Thyroid gland (tissue), 4 donors: Measurements from ENCODE around the gene DTD1.

Experiments used
- CTCF ChIP-seq, 6 experiments: fragments of 200-600 bp in 3 of 6; fragments of 450-650 bp in 3 of 6; sonication (generic) in 3 of 6; IDR thresholded peaks; one replicate each; pipeline ENCODE4 v1.5.1; 2016 to 2019; ENCODE audit warnings: antibody characterized with exemption in 6 of 6, mild to moderate bottlenecking in 2 of 6, inconsistent platforms in 1 of 6, moderate library complexity in 1 of 6
- POLR2A ChIP-seq, 2 donors: fragments of 450-650 bp; IDR thresholded peaks; one replicate each; pipeline ENCODE4 v1.6.1; 2017; ENCODE audit warnings: antibody characterized with exemption in 2 of 2, mild to moderate bottlenecking in 2 of 2, moderate library complexity in 1 of 2

- TF ChIP-seq CTCF (IDR thresholded peaks at IDR 0.05) = no peak
- no peak for TF ChIP-seq POLR2A (IDR thresholded peaks at IDR 0.05)
These were observed 187.8 kb downstream of the DTD1 start for GRCh38 chr20:18775633-18776032.
